ENCODE measurements around the gene WDR44. TPM values are rescaled to one million over a fixed set of nuclear protein-coding genes. Genes with fewer than 3 reads are reported as not detected.

The WDR44 gene
- total and polyA plus RNA-seq, 2 of the 13 experiments (the other 11 are each of a cell fraction or from before 2014, with no cell fraction given) = 2.2 to 4.3 TPM

- ChIA-PET POLR2A (no interaction called here), CTCF (ENCODE audit: low intra/inter-chr PET ratio, low total read pairs) (no interaction called here)
- in situ Hi-C loops (cut with HindIII; ENCODE audit: extremely low pct_ligation_motif_present, low pct_unique_long_range_greater_than_20kb) = no loop called here
- H3K4me2 ChIP-seq (ENCODE audit: low read depth, low read length) = no peak overlapping the region
- ATAC-seq (no peak), FAIRE-seq (no peak), DNase-seq (ENCODE audit: low spot score) (no peak)
- no peaks in the 10 kb centered on the region for H3K79me2 ChIP-seq (ENCODE audit: insufficient read depth, low read length)
- H3K9ac ChIP-seq (ENCODE audit: insufficient read depth, low read depth, low read length) = no peak overlapping the region
- no peaks in the 10 kb centered on the region for H4K20me1 ChIP-seq (ENCODE audit: insufficient read depth, low read length)
- intact Hi-C loops (cut with micrococcal nuclease; ENCODE audit: unreplicated experiment) = no loop called here
- no TSS peak for BruUV-seq (replicated peaks)
- 51% methylated on average over 3 of the region's 3 CpGs for WGBS (ENCODE audit: low lambda C conversion rate)
- H3K4me1 ChIP-seq (ENCODE audit: insufficient read depth, low read length) = peaks cover 14% of the 10 kb centered on the region
- H3K27me3 ChIP-seq (ENCODE audit: control insufficient read depth in 1 of 2, insufficient read depth in 2 of 2, low read length in 2 of 2) = peaks cover 2 to 18% of the 10 kb centered on the region in 2 experiments; a peak in 3 of 5 replicates
- no peak overlapping the region for H2AFZ ChIP-seq (ENCODE audit: low read length)
- H3K4me3 ChIP-seq (replicated peaks in 1 of 3; ENCODE audit: insufficient read depth in 1 of 3, low read depth in 2 of 3, low read length in 3 of 3) = no peak overlapping the region
- no peak overlapping the region for H3K27ac ChIP-seq (ENCODE audit: extremely low read length, insufficient read depth, low read length)
- no peaks in the 10 kb centered on the region for H3K36me3 ChIP-seq (replicated peaks in 1 of 2; ENCODE audit: control insufficient read depth in 1 of 2, insufficient read depth in 2 of 2, low read length in 2 of 2)
- no peaks in the 10 kb centered on the region for H3K9me3 ChIP-seq (ENCODE audit: low read length)
- TF ChIP-seq ZNF180 (CRISPR knock-in tag; IDR thresholded peaks at IDR 0.05; ENCODE audit: borderline replicate concordance, low read depth) = no peak
- no peak for TF ChIP-seq NFE2L1 (CRISPR knock-in tag; IDR thresholded peaks at IDR 0.05; ENCODE audit: borderline replicate concordance)
- no peak for TF ChIP-seq U2AF2 (IDR thresholded peaks at IDR 0.05; ENCODE audit: low read depth, low read length)
- no peak for TF ChIP-seq CEBPZ (IDR thresholded peaks at IDR 0.05; ENCODE audit: low read length)
- TF ChIP-seq ZFP36 (IDR thresholded peaks at IDR 0.05; ENCODE audit: borderline replicate concordance, low read depth, low read length, partially characterized antibody) = no peak
- TF ChIP-seq ZNF281 (CRISPR knock-in tag; IDR thresholded peaks at IDR 0.05; ENCODE audit: borderline replicate concordance) = no peak
- TF ChIP-seq ZNF124 (CRISPR knock-in tag; IDR thresholded peaks at IDR 0.05) = no peak
- no peak for TF ChIP-seq SKI (IDR thresholded peaks at IDR 0.05; ENCODE audit: partially characterized antibody)
- no peak for TF ChIP-seq FOXM1 (CRISPR knock-in tag; IDR thresholded peaks at IDR 0.05)
- no peak for TF ChIP-seq ZBTB21 (CRISPR knock-in tag; IDR thresholded peaks at IDR 0.05)
- no peak for TF ChIP-seq ARNT2 (CRISPR knock-in tag; IDR thresholded peaks at IDR 0.05; ENCODE audit: low read depth)
- no peak for TF ChIP-seq SP2 (CRISPR knock-in tag; IDR thresholded peaks at IDR 0.05)
- no peak for TF ChIP-seq ZNF639 (CRISPR knock-in tag; conservative IDR thresholded peaks at IDR 0.05)
- no peak for TF ChIP-seq FIP1L1 (IDR thresholded peaks at IDR 0.05; ENCODE audit: borderline replicate concordance, insufficient read depth, low read depth, low read length)
- no peak for TF ChIP-seq ZNF660 (CRISPR knock-in tag; IDR thresholded peaks at IDR 0.05; ENCODE audit: borderline replicate concordance, low read depth)
- no peak for TF ChIP-seq ARHGAP35 (CRISPR knock-in tag; IDR thresholded peaks at IDR 0.05; ENCODE audit: borderline replicate concordance)
- TF ChIP-seq GPBP1L1 (CRISPR knock-in tag; IDR thresholded peaks at IDR 0.05) = no peak
Observed at GRCh38 chrX:118498351-118498750, 152.4 kb downstream of the WDR44 start.

All from HepG2 (cell line).